HCT116 (cell line): ENCODE data around the gene MERTK. TPM values are rescaled to one million over a fixed set of nuclear protein-coding genes. Genes with fewer than 3 reads are reported as not detected.

ENCODE experiments used
- ATAC-seq: fragments of 200-7000 bp; cut with Tn5 transposase; 2 replicates; pipeline ENCODE4 v1.9.1; 2020; ENCODE audit warnings: mild to moderate bottlenecking, moderate library complexity
- BruUV-seq: library from RNA; stranded (reverse); fragments of 400-500 nt; replicated peaks from 2 replicates; lab custom pipeline; 2021; lab: Mats Ljungman, UMichigan
- CTCF ChIA-PET: fragments of 300-600 bp; sonication (Branson Sonifier 250); formaldehyde crosslinking; loops from one replicate; lab custom pipeline; 2021; ENCODE audit warnings: antibody characterized with exemption; lab: Charles Lee
- POLR2A ChIA-PET: fragments of 300-600, 350-600 bp; sonication (Branson Sonifier 250); formaldehyde crosslinking; loops from one replicate; lab custom pipeline; 2021; ENCODE audit warnings: antibody characterized with exemption; lab: Charles Lee
- RAD21 ChIA-PET, 2 experiments: fragments of 300-600 bp; sonication (Branson Sonifier 250); formaldehyde crosslinking; loops; one replicate each; lab custom pipeline; 2023; ENCODE audit warnings: low total read pairs in 2 of 2; ENCODE audit not compliant: uncharacterized antibody in 2 of 2, unreplicated experiment in 2 of 2, low non-redundant PET in 1 of 2; lab: Charles Lee
- DNase-seq: peaks from one replicate; pipeline ENCODE4 v3.0.0-alpha.2; 2010; ENCODE audit warnings: low read depth, low spot score
- H2AFZ ChIP-seq: fragments of 200-600 bp; shearing (Covaris generic), sonication (generic); 2 replicates; pipeline ENCODE4 v1.6.1; 2017; ENCODE audit warnings: low read depth, mixed run types, mixed read lengths, antibody characterized with exemption, low read length; ENCODE audit not compliant: poor library complexity, severe bottlenecking
- H3K27ac ChIP-seq: 2 replicates; pipeline ENCODE4 v1.5.1; 2012; ENCODE audit warnings: low read depth, low read length
- H3K27me3 ChIP-seq: fragments of 200-600 bp; sonication (generic); 2 replicates; pipeline ENCODE4 v1.6.1; 2016; ENCODE audit warnings: mixed run types, low read length, mixed read lengths; ENCODE audit not compliant: insufficient read depth
- H3K36me3 ChIP-seq, 2 experiments: fragments of 200-500 bp in 1 of 2; fragments of 200-600 bp in 1 of 2; sonication (Bioruptor generic) in 1 of 2; sonication (generic) in 1 of 2; 2 replicates each; pipeline versions ENCODE4 v1.5.1 to v1.6.1; 2014 to 2016; ENCODE audit warnings: low read length in 2 of 2, inconsistent platforms in 1 of 2, mixed read lengths in 1 of 2, mixed run types in 1 of 2; ENCODE audit not compliant: insufficient read depth in 2 of 2, control insufficient read depth in 1 of 2
- H3K4me1 ChIP-seq, 2 experiments: fragments of 200-600 bp in 1 of 2; sonication (generic) in 1 of 2; 2 replicates each; pipeline versions ENCODE4 v1.5.1 to v1.6.1; 2012 to 2017; ENCODE audit warnings: low read length in 2 of 2, inconsistent platforms in 1 of 2, mild to moderate bottlenecking in 1 of 2, mixed read lengths in 1 of 2, mixed run types in 1 of 2, moderate library complexity in 1 of 2; ENCODE audit not compliant: insufficient read depth in 2 of 2, control insufficient read depth in 1 of 2
- H3K4me2 ChIP-seq: fragments of 200-600 bp; sonication (generic); 2 replicates; pipeline ENCODE4 v1.6.1; 2017; ENCODE audit warnings: mixed run types, low read length, mixed read lengths
- H3K4me3 ChIP-seq, 2 experiments: fragments of 200-600 bp in 1 of 2; sonication (generic) in 1 of 2; replicated peaks in 1 of 2; 2 replicates each; pipeline ENCODE4 v1.5.1; 2011 to 2016; ENCODE audit warnings: low read length in 2 of 2, control low read depth in 1 of 2, low read depth in 1 of 2, mild to moderate bottlenecking in 1 of 2, mixed read lengths in 1 of 2, mixed run types in 1 of 2
- H3K79me2 ChIP-seq: fragments of 200-600 bp; sonication (generic); 2 replicates; pipeline ENCODE4 v1.6.1; 2017; ENCODE audit warnings: mild to moderate bottlenecking, mixed run types, low read length, moderate library complexity, mixed read lengths; ENCODE audit not compliant: insufficient read depth
- H3K9ac ChIP-seq: fragments of 200-600 bp; sonication (generic); 2 replicates; pipeline ENCODE4 v1.6.1; 2016; ENCODE audit warnings: low read length, mixed read lengths
- H3K9me2 ChIP-seq: fragments of 200-600 bp; sonication (generic), shearing (Covaris generic); 2 replicates; pipeline ENCODE4 v1.6.1; 2017; ENCODE audit warnings: mixed run types, mild to moderate bottlenecking, moderate library complexity; ENCODE audit not compliant: insufficient read depth
- H3K9me3 ChIP-seq, 2 experiments: fragments of 200-500 bp in 1 of 2; fragments of 200-600 bp in 1 of 2; sonication (Bioruptor generic) in 1 of 2; sonication (generic) in 1 of 2; 2 replicates each; pipeline ENCODE4 v1.6.1; 2014 to 2017; ENCODE audit warnings: low read length in 2 of 2, mixed read lengths in 2 of 2, inconsistent platforms in 1 of 2, low read depth in 1 of 2, mild to moderate bottlenecking in 1 of 2, mixed run types in 1 of 2, moderate library complexity in 1 of 2; ENCODE audit not compliant: control insufficient read depth in 1 of 2, insufficient read depth in 1 of 2
- H4K20me1 ChIP-seq: fragments of 200-600 bp; sonication (generic), shearing (Covaris generic); 2 replicates; pipeline ENCODE4 v1.6.1; 2017; ENCODE audit warnings: mixed run types, mild to moderate bottlenecking, moderate library complexity; ENCODE audit not compliant: insufficient read depth
- JUND ChIP-seq: IDR thresholded peaks from 2 replicates; pipeline ENCODE4 v1.6.1; 2012
- MAX ChIP-seq: IDR thresholded peaks from 2 replicates; pipeline ENCODE4 v1.6.1; 2012
- POLR2A ChIP-seq: IDR thresholded peaks from 2 replicates; pipeline ENCODE4 v1.7.0; 2011; ENCODE audit warnings: borderline replicate concordance; ENCODE audit not compliant: insufficient read depth, insufficient read length; ENCODE audit errors: extremely low read depth
- SRF ChIP-seq: IDR thresholded peaks from 2 replicates; pipeline ENCODE4 v1.6.1; 2012; ENCODE audit warnings: low read depth
- TCF7L2 ChIP-seq: IDR thresholded peaks from 2 replicates; pipeline ENCODE4 v1.7.0; 2011; ENCODE audit warnings: borderline replicate concordance, inconsistent platforms; ENCODE audit not compliant: insufficient read depth, insufficient read length; ENCODE audit errors: extremely low read depth
- YY1 ChIP-seq: IDR thresholded peaks from 2 replicates; pipeline ENCODE4 v1.6.1; 2011; ENCODE audit warnings: low read length, low read depth, moderate library complexity, mild to moderate bottlenecking; ENCODE audit not compliant: insufficient replicate concordance; ENCODE audit errors: extremely low read depth
- ZFX ChIP-seq: fragments of 450-650 bp; IDR thresholded peaks from 2 replicates; pipeline ENCODE4 v1.6.1; 2017
- ZNF274 ChIP-seq: fragments of 200-500 bp; sonication (Bioruptor generic); IDR thresholded peaks from 2 replicates; pipeline ENCODE4 v1.6.1; 2014; ENCODE audit warnings: mild to moderate bottlenecking, low read depth, low read length, inconsistent platforms
- intact Hi-C: fragments of 100-400 bp; cut with micrococcal nuclease; formaldehyde crosslinking; loops from 2 replicates; pipeline ENCODE4 v1.10.0; 2022
- total RNA-seq: library from RNA; stranded (reverse); gene quantifications from one replicate; pipeline ENCODE4 v1.2.1, GENCODE V29; 2021; ENCODE audit not compliant: unreplicated experiment
- TF ChIP-seq, protein P1 (sequence below): IDR thresholded peaks from 2 replicates; pipeline ENCODE4 v1.6.1; 2011; ENCODE audit warnings: mild to moderate bottlenecking, low read length, moderate library complexity; ENCODE audit not compliant: insufficient replicate concordance; ENCODE audit errors: extremely low read depth
- TF ChIP-seq, protein P2 (sequence below): IDR thresholded peaks from 2 replicates; pipeline ENCODE4 v1.6.1; 2012

Gene MERTK
- total RNA-seq, 1 experiment from 2014 or later = 5.7 TPM

GRCh38 chr2:112010751-112011150, 112.3 kb downstream of the MERTK start:
- POLR2A ChIA-PET = no interaction called here
- Histone ChIP-seq H3K4me2 (no peak overlapping the region), H3K9ac (no peak overlapping the region), H3K27me3 (no peaks in the 10 kb centered on the region), H3K4me3 (no peak overlapping the region), H3K9me2 (no peaks in the 10 kb centered on the region)
- DNase-seq = no peak
- BruUV-seq = no TSS peak
- no peak for TF ChIP-seq SRF
- TF ChIP-seq ZFX = no peak
- TF ChIP-seq YY1 = no peak
- TF ChIP-seq POLR2A = no peak
- TF ChIP-seq MAX = no peak
- no peak for TF ChIP-seq TCF7L2
- TF ChIP-seq ZNF274 = no peak
- TF ChIP-seq JUND = no peak
- TF ChIP-seq, protein P1, sequence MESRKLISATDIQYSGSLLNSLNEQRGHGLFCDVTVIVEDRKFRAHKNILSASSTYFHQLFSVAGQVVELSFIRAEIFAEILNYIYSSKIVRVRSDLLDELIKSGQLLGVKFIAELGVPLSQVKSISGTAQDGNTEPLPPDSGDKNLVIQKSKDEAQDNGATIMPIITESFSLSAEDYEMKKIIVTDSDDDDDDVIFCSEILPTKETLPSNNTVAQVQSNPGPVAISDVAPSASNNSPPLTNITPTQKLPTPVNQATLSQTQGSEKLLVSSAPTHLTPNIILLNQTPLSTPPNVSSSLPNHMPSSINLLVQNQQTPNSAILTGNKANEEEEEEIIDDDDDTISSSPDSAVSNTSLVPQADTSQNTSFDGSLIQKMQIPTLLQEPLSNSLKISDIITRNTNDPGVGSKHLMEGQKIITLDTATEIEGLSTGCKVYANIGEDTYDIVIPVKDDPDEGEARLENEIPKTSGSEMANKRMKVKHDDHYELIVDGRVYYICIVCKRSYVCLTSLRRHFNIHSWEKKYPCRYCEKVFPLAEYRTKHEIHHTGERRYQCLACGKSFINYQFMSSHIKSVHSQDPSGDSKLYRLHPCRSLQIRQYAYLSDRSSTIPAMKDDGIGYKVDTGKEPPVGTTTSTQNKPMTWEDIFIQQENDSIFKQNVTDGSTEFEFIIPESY = no peak
- TF ChIP-seq, protein P2, sequence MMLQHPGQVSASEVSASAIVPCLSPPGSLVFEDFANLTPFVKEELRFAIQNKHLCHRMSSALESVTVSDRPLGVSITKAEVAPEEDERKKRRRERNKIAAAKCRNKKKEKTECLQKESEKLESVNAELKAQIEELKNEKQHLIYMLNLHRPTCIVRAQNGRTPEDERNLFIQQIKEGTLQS = no peak
- TF ChIP-seq, all 23 proteins: peak for 0
- CTCF ChIA-PET = no interaction called here
- no peaks in the 10 kb centered on the region for H3K79me2 ChIP-seq
- RAD21 ChIA-PET = no interaction called here
- no peaks in the 10 kb centered on the region for H3K36me3 ChIP-seq
- no peak overlapping the region for H2AFZ ChIP-seq
- H4K20me1 ChIP-seq = no peaks in the 10 kb centered on the region
- H3K4me1 ChIP-seq = no peaks in the 10 kb centered on the region
- intact Hi-C loops = no loop called here
- no peak overlapping the region for H3K27ac ChIP-seq
- no peak for ATAC-seq
- no peaks in the 10 kb centered on the region for H3K9me3 ChIP-seq
